Central memory CD8-positive, alpha-beta T cell (primary cell): ENCODE results near the gene HLCS.

Experiments used
- ATAC-seq: fragments of 150-1000 bp; cut with Tn5 transposase; replicated peaks from 2 replicates; pipeline ENCODE4 v1.10.0; 2022; ENCODE audit warnings: mild to moderate bottlenecking, moderate FRiP score, moderate number of reproducible peaks; ENCODE audit not compliant: poor library complexity, severe bottlenecking; ENCODE audit errors: extremely low read depth
- DNase-seq, 2 donors: peaks; one replicate each; pipeline ENCODE4 v3.0.0; 2021; ENCODE audit warnings: low spot score in 2 of 2
- H3K27ac Mint-ChIP-seq: one replicate; pipeline ENCODE4 v1.8.0; 2022; ENCODE audit warnings: low read depth, mild to moderate bottlenecking, moderate library complexity, mixed read lengths
- H3K27me3 Mint-ChIP-seq: one replicate; pipeline ENCODE4 v1.8.0; 2022; ENCODE audit warnings: mixed read lengths
- H3K36me3 Mint-ChIP-seq: one replicate; pipeline ENCODE4 v1.8.0; 2022; ENCODE audit warnings: mild to moderate bottlenecking, moderate library complexity, mixed read lengths; ENCODE audit not compliant: insufficient read depth
- H3K4me1 Mint-ChIP-seq: one replicate; pipeline ENCODE4 v1.8.0; 2022; ENCODE audit warnings: mixed read lengths
- H3K4me3 Mint-ChIP-seq: one replicate; pipeline ENCODE4 v1.8.0; 2022; ENCODE audit warnings: mild to moderate bottlenecking, moderate library complexity, mixed read lengths
- H3K9me3 Mint-ChIP-seq: one replicate; pipeline ENCODE4 v1.8.0; 2022; ENCODE audit warnings: mixed read lengths

Gene HLCS

GRCh38 chr21:36976882-36977651 is 10.6 kb upstream of the HLCS start:
- Mint-ChIP-seq H3K36me3 (no peaks in the 10 kb centered on the region), H3K9me3 (no peaks in the 10 kb centered on the region), H3K27ac (no peak overlapping the region), H3K4me1 (peaks cover 5% of the 10 kb centered on the region), H3K4me3 (no peak overlapping the region), H3K27me3 (no peaks in the 10 kb centered on the region)
- DNase-seq (no peak), ATAC-seq (peak; percentile 28)

- Mint-ChIP-seq H3K36me3 (no peaks in the 10 kb centered on the region), H3K27ac (no peak overlapping the region), H3K27me3 (no peaks in the 10 kb centered on the region), H3K4me3 (no peak overlapping the region), H3K4me1 (peaks cover 5% of the 10 kb centered on the region), H3K9me3 (no peaks in the 10 kb centered on the region)
- DNase-seq (no peak), ATAC-seq (no peak)
Measured at GRCh38 chr21:36976228-36976861, 9.9 kb upstream of the HLCS start.

- H3K4me1 Mint-ChIP-seq = no peaks in the 10 kb centered on the region
- no peaks in the 10 kb centered on the region for H3K27me3 Mint-ChIP-seq
- peak overlapping the region; percentile 23 for H3K27ac Mint-ChIP-seq
- ATAC-seq = no peak
- H3K9me3 Mint-ChIP-seq = no peaks in the 10 kb centered on the region
- H3K36me3 Mint-ChIP-seq = no peaks in the 10 kb centered on the region
- no peak for DNase-seq
- H3K4me3 Mint-ChIP-seq = no peak overlapping the region
Measured at GRCh38 chr21:36974851-36975192, 8.4 kb upstream of the HLCS start.

GRCh38 chr21:36973986-36974850 is 7.7 kb upstream of the HLCS start:
- H3K27ac Mint-ChIP-seq = no peak overlapping the region
- H3K36me3 Mint-ChIP-seq = no peaks in the 10 kb centered on the region
- ATAC-seq (no peak), DNase-seq (no peak)
- H3K9me3 Mint-ChIP-seq = no peaks in the 10 kb centered on the region
- no peaks in the 10 kb centered on the region for H3K27me3 Mint-ChIP-seq
- no peaks in the 10 kb centered on the region for H3K4me1 Mint-ChIP-seq
- no peak overlapping the region for H3K4me3 Mint-ChIP-seq

- H3K4me3 Mint-ChIP-seq = no peak overlapping the region
- H3K27ac Mint-ChIP-seq = no peak overlapping the region
- no peaks in the 10 kb centered on the region for H3K9me3 Mint-ChIP-seq
- no peaks in the 10 kb centered on the region for H3K27me3 Mint-ChIP-seq
- peaks cover 2% of the 10 kb centered on the region for H3K36me3 Mint-ChIP-seq
- DNase-seq = no peak
- ATAC-seq = no peak
- peaks cover 13% of the 10 kb centered on the region for H3K4me1 Mint-ChIP-seq
Measured at GRCh38 chr21:36968976-36969375, 2.5 kb upstream of the HLCS start.

- Mint-ChIP-seq H3K4me1 (peaks cover 13% of the 10 kb centered on the region), H3K36me3 (peaks cover 4% of the 10 kb centered on the region), H3K27me3 (no peaks in the 10 kb centered on the region), H3K27ac (no peak overlapping the region), H3K4me3 (no peak overlapping the region), H3K9me3 (no peaks in the 10 kb centered on the region)
- DNase-seq (no peak), ATAC-seq (no peak)
Measured at GRCh38 chr21:36968414-36968813, 1.9 kb upstream of the HLCS start.

- Mint-ChIP-seq H3K27me3 (no peaks in the 10 kb centered on the region), H3K4me3 (peak overlapping the region; percentile 85), H3K36me3 (peaks cover 4% of the 10 kb centered on the region), H3K9me3 (no peaks in the 10 kb centered on the region), H3K27ac (peak overlapping the region; percentile 61), H3K4me1 (peaks cover 13% of the 10 kb centered on the region)
- ATAC-seq (no peak), DNase-seq (no peak)
Measured at GRCh38 chr21:36966821-36967768, 626 bp upstream of the HLCS start.

GRCh38 chr21:36965720-36966065 is 776 bp downstream of the HLCS start:
- peaks cover 7% of the 10 kb centered on the region for H3K36me3 Mint-ChIP-seq
- ATAC-seq = no peak
- H3K4me1 Mint-ChIP-seq = peaks cover 15% of the 10 kb centered on the region
- H3K27me3 Mint-ChIP-seq = no peaks in the 10 kb centered on the region
- H3K9me3 Mint-ChIP-seq = no peaks in the 10 kb centered on the region
- H3K4me3 Mint-ChIP-seq = peak overlapping the region; percentile 85
- DNase-seq = no peak
- H3K27ac Mint-ChIP-seq = peak overlapping the region; percentile 94

- no peaks in the 10 kb centered on the region for H3K9me3 Mint-ChIP-seq
- H3K27ac Mint-ChIP-seq = peak overlapping the region; percentile 94
- H3K27me3 Mint-ChIP-seq = no peaks in the 10 kb centered on the region
- peaks cover 7% of the 10 kb centered on the region for H3K36me3 Mint-ChIP-seq
- DNase-seq = no peak
- ATAC-seq = no peak
- peak overlapping the region; percentile 85 for H3K4me3 Mint-ChIP-seq
- H3K4me1 Mint-ChIP-seq = peaks cover 20% of the 10 kb centered on the region
Measured at GRCh38 chr21:36964827-36965719, 1.4 kb downstream of the HLCS start.

- no peaks in the 10 kb centered on the region for H3K9me3 Mint-ChIP-seq
- H3K27ac Mint-ChIP-seq = no peak overlapping the region
- H3K4me1 Mint-ChIP-seq = peaks cover 20% of the 10 kb centered on the region
- no peaks in the 10 kb centered on the region for H3K27me3 Mint-ChIP-seq
- ATAC-seq (no peak), DNase-seq (no peak)
- no peak overlapping the region for H3K4me3 Mint-ChIP-seq
- peaks cover 7% of the 10 kb centered on the region for H3K36me3 Mint-ChIP-seq
Measured at GRCh38 chr21:36964398-36964797, 2.1 kb downstream of the HLCS start.

GRCh38 chr21:36962098-36962780 is 4.2 kb downstream of the HLCS start:
- H3K27ac Mint-ChIP-seq = no peak overlapping the region
- H3K36me3 Mint-ChIP-seq = peaks cover 10% of the 10 kb centered on the region
- H3K4me1 Mint-ChIP-seq = peaks cover 20% of the 10 kb centered on the region
- no peaks in the 10 kb centered on the region for H3K27me3 Mint-ChIP-seq
- DNase-seq (no peak), ATAC-seq (no peak)
- H3K9me3 Mint-ChIP-seq = no peaks in the 10 kb centered on the region
- no peak overlapping the region for H3K4me3 Mint-ChIP-seq
